ENCODE data around the gene HORMAD2. TPM values are rescaled to one million over a fixed set of nuclear protein-coding genes. Genes with fewer than 3 reads are reported as not detected.

HORMAD2 gene
- total and polyA plus RNA-seq, 2 donors (not counting 1 experiment from before 2014, with no cell fraction given), result not detected

DNA sequence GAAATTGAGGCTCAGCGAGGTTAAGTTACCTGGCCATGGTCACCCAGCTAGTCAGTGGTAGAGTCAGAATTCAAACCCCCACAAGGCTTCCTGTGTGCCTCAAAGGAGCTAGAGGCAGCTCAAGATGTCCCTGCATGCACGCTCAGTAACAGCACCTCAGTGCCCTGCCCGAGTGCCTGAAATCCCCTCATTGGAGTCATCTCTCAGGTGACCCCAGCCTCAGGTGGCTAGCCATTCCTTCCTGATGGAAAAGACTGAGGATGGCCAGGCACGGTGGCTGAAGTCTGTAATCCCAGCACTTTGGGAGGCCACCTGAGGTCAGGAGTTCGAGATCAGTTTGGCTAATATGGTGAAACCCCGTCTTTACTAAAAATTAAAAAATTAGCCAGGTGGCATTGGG lies 129.4 kb downstream of the HORMAD2 start:
- 91% methylated on average over 6 of the region's 6 CpGs for WGBS (ENCODE audit: insufficient coverage)
- POLR2A ChIA-PET, result no interaction called here
- DNase-seq (no peak), ATAC-seq (ENCODE audit: low read depth) (no peak)
- Histone ChIP-seq H3K9ac (ENCODE audit: low read length) (no peak overlapping the region), H3K79me2 (ENCODE audit: control insufficient read depth, insufficient read depth, low read length) (no peaks in the 10 kb centered on the region), H3K27ac (ENCODE audit: low read length in 2 of 2) (no peak overlapping the region), H3K4me1 (ENCODE audit: control insufficient read depth in 2 of 2, insufficient read depth in 2 of 2, low read length in 2 of 2) (no peaks in the 10 kb centered on the region), H3K4me2 (replicated peaks; ENCODE audit: low read depth, low read length, poor library complexity, severe bottlenecking) (no peak overlapping the region), H3K36me3 (replicated peaks in 1 of 2; ENCODE audit: control extremely low read depth in 1 of 2, control insufficient read depth in 1 of 2, extremely low read depth in 1 of 2, insufficient read depth in 2 of 2, low read length in 1 of 2) (no peaks in the 10 kb centered on the region), H2AFZ (ENCODE audit: insufficient read depth, low read depth, low read length, poor library complexity, severe bottlenecking) (no peak overlapping the region), H4K20me1 (ENCODE audit: control insufficient read depth, insufficient read depth, low read length, poor library complexity, severe bottlenecking) (no peaks in the 10 kb centered on the region), H3K4me3 (ENCODE audit: control extremely low read depth in 1 of 5, extremely low read depth in 1 of 5, insufficient read depth in 1 of 5, low read depth in 2 of 5, low read length in 4 of 5) (no peak overlapping the region), H3K9me3 (ENCODE audit: control extremely low read depth in 1 of 3, control insufficient read depth in 2 of 3, insufficient read depth in 1 of 3, low read length in 2 of 3) (no peaks in the 10 kb centered on the region), H3K27me3 (replicated peaks in 1 of 4; ENCODE audit: control extremely low read depth in 1 of 4, control insufficient read depth in 3 of 4, insufficient read depth in 4 of 4, low read length in 3 of 4) (no peaks in the 10 kb centered on the region)
- intact Hi-C loops (cut with micrococcal nuclease), result no loop called here
- no peak for TF ChIP-seq EZH2 (IDR thresholded peaks at IDR 0.05; ENCODE audit: borderline replicate concordance, insufficient read depth, low read depth, low read length, poor library complexity, severe bottlenecking)
- TF ChIP-seq, protein P1, sequence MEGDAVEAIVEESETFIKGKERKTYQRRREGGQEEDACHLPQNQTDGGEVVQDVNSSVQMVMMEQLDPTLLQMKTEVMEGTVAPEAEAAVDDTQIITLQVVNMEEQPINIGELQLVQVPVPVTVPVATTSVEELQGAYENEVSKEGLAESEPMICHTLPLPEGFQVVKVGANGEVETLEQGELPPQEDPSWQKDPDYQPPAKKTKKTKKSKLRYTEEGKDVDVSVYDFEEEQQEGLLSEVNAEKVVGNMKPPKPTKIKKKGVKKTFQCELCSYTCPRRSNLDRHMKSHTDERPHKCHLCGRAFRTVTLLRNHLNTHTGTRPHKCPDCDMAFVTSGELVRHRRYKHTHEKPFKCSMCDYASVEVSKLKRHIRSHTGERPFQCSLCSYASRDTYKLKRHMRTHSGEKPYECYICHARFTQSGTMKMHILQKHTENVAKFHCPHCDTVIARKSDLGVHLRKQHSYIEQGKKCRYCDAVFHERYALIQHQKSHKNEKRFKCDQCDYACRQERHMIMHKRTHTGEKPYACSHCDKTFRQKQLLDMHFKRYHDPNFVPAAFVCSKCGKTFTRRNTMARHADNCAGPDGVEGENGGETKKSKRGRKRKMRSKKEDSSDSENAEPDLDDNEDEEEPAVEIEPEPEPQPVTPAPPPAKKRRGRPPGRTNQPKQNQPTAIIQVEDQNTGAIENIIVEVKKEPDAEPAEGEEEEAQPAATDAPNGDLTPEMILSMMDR (IDR thresholded peaks at IDR 0.05), result no peak
- H3K27me3 Mint-ChIP-seq, result peaks cover 18% of the 10 kb centered on the region
- CTCF ChIA-PET, result interaction anchor here (0.6 kb wide), 1 partner anchor 76 kb away, joined by 3 read pairs; no protein-coding TSS in a partner anchor
- H3K4me3 Mint-ChIP-seq, result no peak overlapping the region
- H3K4me1 Mint-ChIP-seq, result no peaks in the 10 kb centered on the region
- H3K27ac Mint-ChIP-seq, result no peak overlapping the region
- H3K9me3 Mint-ChIP-seq (ENCODE audit: insufficient read depth), result no peaks in the 10 kb centered on the region

DNA sequence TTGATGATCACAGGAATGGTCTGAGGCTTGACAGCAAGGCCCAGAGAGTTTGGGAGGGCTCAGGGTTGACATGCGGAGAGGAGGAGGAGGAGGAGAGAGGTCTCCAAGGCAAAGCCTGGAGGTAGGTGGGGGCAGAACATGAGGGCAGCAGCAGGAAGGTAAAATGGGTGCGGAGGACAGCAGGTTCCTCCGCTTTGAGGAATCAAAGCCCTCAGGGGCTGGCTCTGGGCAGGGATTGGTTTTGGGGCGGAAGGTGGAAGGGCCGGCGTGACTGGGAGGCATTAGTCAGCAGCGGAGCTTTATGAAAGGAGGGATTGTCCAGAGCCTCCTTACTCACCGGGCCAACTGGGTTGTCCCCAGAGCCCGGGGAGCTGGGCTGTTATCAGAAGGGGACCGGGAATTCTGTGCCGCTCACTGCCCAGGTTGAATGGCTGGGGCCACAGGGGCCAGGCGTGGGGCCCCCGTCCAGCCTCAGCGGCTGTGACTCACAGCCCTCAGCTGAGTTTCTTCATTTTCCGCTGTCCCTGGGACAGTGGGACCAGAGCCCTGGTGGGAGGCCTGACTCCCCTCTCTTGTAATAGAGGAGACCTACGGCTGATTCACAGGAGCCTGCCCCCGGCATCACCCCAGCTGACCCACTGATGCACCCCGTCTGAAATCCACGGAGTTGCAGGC lies 130.1 kb downstream of the HORMAD2 start:
- Mint-ChIP-seq H3K4me3 (no peak overlapping the region), H3K4me1 (no peaks in the 10 kb centered on the region), H3K27ac (no peak overlapping the region), H3K27me3 (peaks cover 22% of the 10 kb centered on the region), H3K9me3 (ENCODE audit: insufficient read depth) (no peaks in the 10 kb centered on the region)
- Histone ChIP-seq H3K9me3 (ENCODE audit: control extremely low read depth in 1 of 3, control insufficient read depth in 2 of 3, insufficient read depth in 1 of 3, low read length in 2 of 3) (no peaks in the 10 kb centered on the region), H3K79me2 (ENCODE audit: control insufficient read depth, insufficient read depth, low read length) (no peaks in the 10 kb centered on the region), H3K36me3 (replicated peaks in 1 of 2; ENCODE audit: control extremely low read depth in 1 of 2, control insufficient read depth in 1 of 2, extremely low read depth in 1 of 2, insufficient read depth in 2 of 2, low read length in 1 of 2) (no peaks in the 10 kb centered on the region), H4K20me1 (ENCODE audit: control insufficient read depth, insufficient read depth, low read length, poor library complexity, severe bottlenecking) (no peaks in the 10 kb centered on the region), H3K9ac (ENCODE audit: low read length) (no peak overlapping the region), H3K27me3 (replicated peaks in 1 of 4; ENCODE audit: control extremely low read depth in 1 of 4, control insufficient read depth in 3 of 4, insufficient read depth in 4 of 4, low read length in 3 of 4) (no peaks in the 10 kb centered on the region), H3K4me3 (ENCODE audit: control extremely low read depth in 1 of 5, extremely low read depth in 1 of 5, insufficient read depth in 1 of 5, low read depth in 2 of 5, low read length in 4 of 5) (no peak overlapping the region), H3K27ac (ENCODE audit: low read length in 2 of 2) (no peak overlapping the region), H3K4me1 (ENCODE audit: control insufficient read depth in 2 of 2, insufficient read depth in 2 of 2, low read length in 2 of 2) (no peaks in the 10 kb centered on the region), H3K4me2 (replicated peaks; ENCODE audit: low read depth, low read length, poor library complexity, severe bottlenecking) (no peak overlapping the region), H2AFZ (ENCODE audit: insufficient read depth, low read depth, low read length, poor library complexity, severe bottlenecking) (no peak overlapping the region)
- ChIA-PET CTCF (no interaction called here), POLR2A (no interaction called here)
- DNase-seq (no peak), ATAC-seq (ENCODE audit: low read depth) (no peak)
- intact Hi-C loops (cut with micrococcal nuclease), result no loop called here
- WGBS (ENCODE audit: insufficient coverage), result 95% methylated on average over 15 of the region's 19 CpGs
- TF ChIP-seq EZH2 (IDR thresholded peaks at IDR 0.05; ENCODE audit: borderline replicate concordance, insufficient read depth, low read depth, low read length, poor library complexity, severe bottlenecking), result no peak
- TF ChIP-seq, protein P1 (IDR thresholded peaks at IDR 0.05), result no peak

Data from B cell (primary cell).